ENCODE measurements around the gene KISS1R.

GRCh38 chr19:873561-874041 is 43.5 kb upstream of the KISS1R start:
- TF ChIP-seq POLR2A (IDR thresholded peaks at IDR 0.05; ENCODE audit: low read depth, low read length) (no peak), TAF1 (IDR thresholded peaks at IDR 0.05; ENCODE audit: low read depth, low read length) (no peak), POLR2AphosphoS5 (IDR thresholded peaks at IDR 0.05; ENCODE audit: low read depth, low read length) (no peak), SPI1 (IDR thresholded peaks at IDR 0.05; ENCODE audit: low read depth, low read length) (no peak), POU2F2 (IDR thresholded peaks at IDR 0.05; ENCODE audit: low read depth, low read length) (no peak)
